ENCODE measurements around the gene VRK2. TPM values are rescaled to one million over a fixed set of nuclear protein-coding genes. Genes with fewer than 3 reads are reported as not detected.

The VRK2 gene
- total RNA-seq, 3 donors from 2014 or later, result 26.9 to 34.0 (median 28.2) TPM

- no peaks in the 10 kb centered on the region for H3K27me3 ChIP-seq
- no peaks in the 10 kb centered on the region for H3K36me3 ChIP-seq
- no peak overlapping the region for H3K27ac ChIP-seq
- H3K9me3 ChIP-seq, result no peaks in the 10 kb centered on the region
- no peaks in the 10 kb centered on the region for H3K4me1 ChIP-seq
- intact Hi-C loops (cut with DNase I; ENCODE audit: low total_unique reads), result no loop called here
- no peak for DNase-seq (ENCODE audit: low spot score in 2 of 2)
- no peak for TF ChIP-seq POLR2AphosphoS5 (IDR thresholded peaks at IDR 0.05)
- TF ChIP-seq CTCF (IDR thresholded peaks at IDR 0.05), result no peak
- no peak for TF ChIP-seq POLR2A (IDR thresholded peaks at IDR 0.05)
- H3K4me3 ChIP-seq, result no peak overlapping the region
Observed at GRCh38 chr2:58070765-58071164, 24.2 kb downstream of the VRK2 start.

GRCh38 chr2:58072102-58072501 lies 25.5 kb downstream of the VRK2 start:
- intact Hi-C loops (cut with DNase I; ENCODE audit: low total_unique reads), result no loop called here
- Histone ChIP-seq H3K4me1 (no peaks in the 10 kb centered on the region), H3K4me3 (no peak overlapping the region), H3K36me3 (no peaks in the 10 kb centered on the region), H3K27ac (no peak overlapping the region), H3K27me3 (no peaks in the 10 kb centered on the region), H3K9me3 (no peaks in the 10 kb centered on the region)
- TF ChIP-seq CTCF (IDR thresholded peaks at IDR 0.05) (no peak), POLR2AphosphoS5 (IDR thresholded peaks at IDR 0.05) (no peak), POLR2A (IDR thresholded peaks at IDR 0.05) (no peak)
- DNase-seq (ENCODE audit: low spot score in 2 of 2), result no peak

- H3K4me1 ChIP-seq, result no peaks in the 10 kb centered on the region
- no peak for DNase-seq (ENCODE audit: low spot score in 2 of 2)
- H3K27me3 ChIP-seq, result no peaks in the 10 kb centered on the region
- TF ChIP-seq POLR2AphosphoS5 (IDR thresholded peaks at IDR 0.05), result no peak
- no peak for TF ChIP-seq POLR2A (IDR thresholded peaks at IDR 0.05)
- TF ChIP-seq CTCF (IDR thresholded peaks at IDR 0.05), result no peak
- intact Hi-C loops (cut with DNase I; ENCODE audit: low total_unique reads), result no loop called here
- H3K27ac ChIP-seq, result no peak overlapping the region
- H3K36me3 ChIP-seq, result no peaks in the 10 kb centered on the region
- no peak overlapping the region for H3K4me3 ChIP-seq
- no peaks in the 10 kb centered on the region for H3K9me3 ChIP-seq
Observed at GRCh38 chr2:58073008-58073407, 26.4 kb downstream of the VRK2 start.

- no peaks in the 10 kb centered on the region for H3K4me1 ChIP-seq
- H3K27ac ChIP-seq, result no peak overlapping the region
- no peak for TF ChIP-seq POLR2AphosphoS5 (IDR thresholded peaks at IDR 0.05)
- TF ChIP-seq POLR2A (IDR thresholded peaks at IDR 0.05), result no peak
- TF ChIP-seq CTCF (IDR thresholded peaks at IDR 0.05), result no peak
- H3K36me3 ChIP-seq, result no peaks in the 10 kb centered on the region
- intact Hi-C loops (cut with DNase I; ENCODE audit: low total_unique reads), result no loop called here
- DNase-seq (ENCODE audit: low spot score in 2 of 2), result no peak
- no peaks in the 10 kb centered on the region for H3K27me3 ChIP-seq
- no peak overlapping the region for H3K4me3 ChIP-seq
- no peaks in the 10 kb centered on the region for H3K9me3 ChIP-seq
Observed at GRCh38 chr2:58073751-58074150, 27.1 kb downstream of the VRK2 start.

- TF ChIP-seq CTCF (IDR thresholded peaks at IDR 0.05) (no peak), POLR2AphosphoS5 (IDR thresholded peaks at IDR 0.05) (no peak), POLR2A (IDR thresholded peaks at IDR 0.05) (no peak)
- Histone ChIP-seq H3K27ac (no peak overlapping the region), H3K36me3 (no peaks in the 10 kb centered on the region), H3K4me3 (no peak overlapping the region), H3K9me3 (no peaks in the 10 kb centered on the region), H3K4me1 (no peaks in the 10 kb centered on the region), H3K27me3 (no peaks in the 10 kb centered on the region)
- no peak for DNase-seq (ENCODE audit: low spot score in 2 of 2)
- intact Hi-C loops (cut with DNase I; ENCODE audit: low total_unique reads), result no loop called here
Observed at GRCh38 chr2:58081000-58081399, 34.4 kb downstream of the VRK2 start.

Data from breast epithelium (tissue), 4 donors.